Suppressor macrophage treated with lipopolysaccharide for 4 hours (primary cell): Measurements from ENCODE around the gene RPS27L.

Source experiments
- DNase-seq: peaks from one replicate; pipeline ENCODE4 v3.0.0-alpha.2; 2020

RPS27L gene

GRCh38 chr15:63157118-63157843 is at the start of gene RPS27L:
Gene RPS27L, minus strand, starts transcription at chr15:63157477. Its CDS starts 72 bp downstream, at chr15:63157405.
- DNase-seq: peak; percentile 92

- no peak for DNase-seq
Observed at GRCh38 chr15:63206079-63206478, 48.8 kb upstream of the RPS27L start.

GRCh38 chr15:63203451-63204090 is 46.3 kb upstream of the RPS27L start:
- peak; percentile 38 for DNase-seq

GRCh38 chr15:63202861-63203260 is 45.6 kb upstream of the RPS27L start:
- DNase-seq: no peak

- no peak for DNase-seq
Observed at GRCh38 chr15:63200464-63201249, 43.4 kb upstream of the RPS27L start.

GRCh38 chr15:63198371-63199250 is 41.3 kb upstream of the RPS27L start:
- DNase-seq: no peak

- DNase-seq: no peak
Observed at GRCh38 chr15:63197626-63198025, 40.3 kb upstream of the RPS27L start.

GRCh38 chr15:63196842-63197241 is 39.6 kb upstream of the RPS27L start:
- no peak for DNase-seq

GRCh38 chr15:63195569-63196015 is 38.3 kb upstream of the RPS27L start:
- no peak for DNase-seq

GRCh38 chr15:63194880-63195568 is 37.7 kb upstream of the RPS27L start:
- DNase-seq: no peak

- DNase-seq: no peak
Observed at GRCh38 chr15:63194302-63194701, 37.0 kb upstream of the RPS27L start.

- no peak for DNase-seq
Observed at GRCh38 chr15:63192619-63193206, 35.4 kb upstream of the RPS27L start.

- DNase-seq: peak; percentile 52
Observed at GRCh38 chr15:63191895-63192618, 34.8 kb upstream of the RPS27L start.

- peak; percentile 60 for DNase-seq
Observed at GRCh38 chr15:63190769-63191649, 33.7 kb upstream of the RPS27L start.

GRCh38 chr15:63189941-63190768 is 32.9 kb upstream of the RPS27L start:
- DNase-seq: peak; percentile 79

GRCh38 chr15:63188926-63189871 is 31.9 kb upstream of the RPS27L start, which contains the start of gene RAB8B:
Gene RAB8B, plus strand, starts transcription at chr15:63189606. Its CDS starts 19 bp downstream, at chr15:63189625.
- peak; percentile 99 for DNase-seq

GRCh38 chr15:63188247-63188925 is 31.1 kb upstream of the RPS27L start:
- DNase-seq: peak; percentile 63
